Skeletal muscle tissue (tissue), 4 donors: Measurements from ENCODE around the gene TMEM255B. TPM values are rescaled to one million over a fixed set of nuclear protein-coding genes. Genes with fewer than 3 reads are reported as not detected.

Experiments
- H3K27ac ChIP-seq: one replicate; pipeline ENCODE4 v1.7.0; 2013; ENCODE audit warnings: mild to moderate bottlenecking, low read depth, low read length, inconsistent platforms
- H3K27me3 ChIP-seq, 3 donors: one replicate each; pipeline ENCODE4 v1.7.0; 2013; ENCODE audit warnings: low read length in 3 of 3; ENCODE audit not compliant: control insufficient read depth in 3 of 3, insufficient read depth in 3 of 3
- H3K36me3 ChIP-seq, 3 donors: one replicate each; pipeline ENCODE4 v1.7.0; 2013; ENCODE audit warnings: low read length in 3 of 3; ENCODE audit not compliant: control insufficient read depth in 3 of 3, insufficient read depth in 3 of 3
- H3K4me1 ChIP-seq, 3 donors: one replicate each; pipeline ENCODE4 v1.7.0; 2013; ENCODE audit warnings: low read length in 3 of 3, mild to moderate bottlenecking in 3 of 3; ENCODE audit not compliant: control insufficient read depth in 3 of 3, insufficient read depth in 3 of 3
- H3K4me3 ChIP-seq, 3 donors: one replicate each; pipeline ENCODE4 v1.7.0; 2013; ENCODE audit warnings: low read length in 3 of 3
- H3K9ac ChIP-seq, 3 donors: one replicate each; pipeline ENCODE4 v1.7.0; 2013; ENCODE audit warnings: low read length in 3 of 3, mild to moderate bottlenecking in 3 of 3, moderate library complexity in 2 of 3, low read depth in 1 of 3
- H3K9me3 ChIP-seq, 3 donors: one replicate each; pipeline ENCODE4 v1.7.0; 2013; ENCODE audit warnings: low read length in 3 of 3; ENCODE audit not compliant: control insufficient read depth in 3 of 3
- total RNA-seq: library from RNA; depleted of rRNA; stranded (reverse); fragments of >200 nt; gene quantifications from one replicate; pipeline ENCODE4 v1.2.3, GENCODE V29; 2014
- donor health status: Osteomylitis.

The TMEM255B gene
- total RNA-seq, 1 donor from 2014 or later: 2.6 TPM

DNA sequence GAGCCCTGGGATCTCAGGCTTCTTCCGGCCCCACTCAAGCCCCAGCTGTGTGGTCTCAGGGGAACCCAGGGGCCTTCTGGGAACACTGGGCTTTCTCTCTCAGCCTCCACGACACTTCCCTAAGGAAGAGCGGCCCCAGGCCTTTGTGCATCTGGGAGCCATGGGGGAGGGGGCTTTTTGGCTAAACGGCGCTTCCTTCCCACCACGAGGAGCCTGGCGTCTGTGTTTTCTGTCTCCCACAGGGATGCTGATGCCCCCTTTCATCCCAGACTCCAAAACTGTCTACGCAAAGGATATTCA is 24.2 kb upstream of the TMEM255B start:
- Histone ChIP-seq H3K9ac (no peak overlapping the region), H3K27me3 (peaks cover 20 to 42% (median 36%) of the 10 kb centered on the region in 3 donors), H3K4me1 (peaks cover 0 to 3% (median under 1%) of the 10 kb centered on the region in 3 donors), H3K9me3 (peaks cover 0 to 4% (median 0%) of the 10 kb centered on the region in 3 donors), H3K36me3 (no peaks in the 10 kb centered on the region), H3K4me3 (no peak overlapping the region), H3K27ac (no peak overlapping the region)

GRCh38 chr13:113735194-113735593 is 23.8 kb upstream of the TMEM255B start:
- Histone ChIP-seq H3K4me1 (peaks cover 0 to 2% (median 0%) of the 10 kb centered on the region in 3 donors), H3K4me3 (no peak overlapping the region), H3K27me3 (peaks cover 18 to 41% (median 38%) of the 10 kb centered on the region in 3 donors), H3K27ac (no peak overlapping the region), H3K36me3 (no peaks in the 10 kb centered on the region), H3K9me3 (peaks cover 0 to 4% (median 0%) of the 10 kb centered on the region in 3 donors), H3K9ac (no peak overlapping the region)

DNA sequence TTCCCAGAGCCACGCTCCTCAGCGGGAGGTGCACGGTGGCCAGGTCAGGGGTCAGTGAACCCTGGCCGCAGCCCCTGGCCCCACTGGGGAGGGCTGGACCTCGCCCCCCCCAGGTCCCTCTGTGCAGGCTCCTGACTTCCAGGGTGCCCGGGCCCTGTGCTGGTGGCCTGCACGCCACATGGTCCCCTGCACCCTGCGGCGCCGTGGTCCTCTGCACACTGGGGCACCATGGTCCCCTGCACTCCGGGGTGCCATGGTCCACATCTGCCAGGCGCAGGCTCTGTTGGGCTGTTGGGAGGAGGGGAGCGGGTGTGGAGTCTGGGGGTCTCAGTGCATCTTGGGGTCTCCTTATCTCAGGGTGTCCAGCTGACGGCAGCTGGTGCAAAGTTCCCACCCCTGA is 23.3 kb upstream of the TMEM255B start:
- no peak overlapping the region for H3K27ac ChIP-seq

GRCh38 chr13:113736258-113736731 is 22.7 kb upstream of the TMEM255B start:
- no peak overlapping the region for H3K27ac ChIP-seq
- no peak overlapping the region for H3K9ac ChIP-seq
- peaks cover 7 to 37% (median 27%) of the 10 kb centered on the region in 3 donors for H3K27me3 ChIP-seq
- H3K9me3 ChIP-seq: peaks cover 0 to 4% (median 0%) of the 10 kb centered on the region in 3 donors
- H3K36me3 ChIP-seq: no peaks in the 10 kb centered on the region
- peaks cover 0 to 2% (median 0%) of the 10 kb centered on the region in 3 donors for H3K4me1 ChIP-seq
- no peak overlapping the region for H3K4me3 ChIP-seq

More for the DNA sequence above, 23.3 kb upstream of the TMEM255B start:
- H3K9me3 ChIP-seq: peaks cover 0 to 4% (median 0%) of the 10 kb centered on the region in 3 donors
- H3K27me3 ChIP-seq: peaks cover 13 to 40% (median 33%) of the 10 kb centered on the region in 3 donors
- no peaks in the 10 kb centered on the region for H3K36me3 ChIP-seq
- H3K9ac ChIP-seq: no peak overlapping the region
- peaks cover 0 to 2% (median 0%) of the 10 kb centered on the region in 3 donors for H3K4me1 ChIP-seq
- H3K4me3 ChIP-seq: no peak overlapping the region

- Histone ChIP-seq H3K27ac (no peak overlapping the region), H3K9me3 (peaks cover 0 to 4% (median 0%) of the 10 kb centered on the region in 3 donors), H3K36me3 (no peaks in the 10 kb centered on the region), H3K9ac (no peak overlapping the region), H3K4me1 (peaks cover 4 to 13% (median 8%) of the 10 kb centered on the region in 3 donors), H3K27me3 (peaks cover 11 to 31% (median 26%) of the 10 kb centered on the region in 3 donors), H3K4me3 (no peak overlapping the region)
Measured at GRCh38 chr13:113737803-113738202, 21.2 kb upstream of the TMEM255B start.

DNA sequence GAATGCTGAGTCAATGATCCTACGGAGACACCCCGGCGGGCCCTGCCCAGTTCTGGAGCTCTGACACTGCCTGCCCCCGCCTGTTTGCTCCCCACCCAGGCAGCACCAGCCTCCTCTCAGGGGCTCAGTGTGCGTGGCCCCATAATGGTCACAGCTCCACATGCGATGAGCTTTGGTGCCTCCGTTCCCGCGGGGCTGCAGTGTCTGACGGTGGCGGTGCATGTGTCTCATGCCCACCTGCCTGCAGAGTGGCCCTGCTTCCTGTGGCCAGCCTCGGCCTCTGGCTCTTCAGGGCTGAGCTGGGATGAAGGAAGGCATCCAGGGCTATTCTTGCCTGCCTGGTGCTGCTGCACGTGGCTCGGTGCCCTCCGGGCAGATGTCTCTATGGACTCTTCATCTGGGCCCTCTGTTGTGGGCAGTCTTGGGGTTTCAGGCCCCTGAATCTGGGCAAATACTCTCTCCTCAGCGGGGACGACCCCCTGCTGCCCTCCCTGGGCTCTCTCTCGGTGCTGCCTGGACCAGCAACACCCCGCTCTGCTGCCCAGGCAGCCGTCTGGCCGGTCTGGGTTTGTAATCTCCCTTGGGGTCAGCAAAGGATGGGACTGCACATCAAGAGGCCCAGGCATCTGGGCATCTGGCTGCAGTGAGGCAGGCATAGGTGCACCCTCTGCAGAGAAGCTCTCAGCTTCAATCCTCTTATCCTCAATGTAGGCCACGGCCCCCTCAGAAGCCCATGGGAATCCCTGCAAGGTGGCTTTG is 19.3 kb upstream of the TMEM255B start:
- H3K36me3 ChIP-seq: no peaks in the 10 kb centered on the region
- peaks cover 16 to 37% (median 37%) of the 10 kb centered on the region in 3 donors for H3K27me3 ChIP-seq
- H3K9me3 ChIP-seq: no peaks in the 10 kb centered on the region
- H3K4me3 ChIP-seq: no peak overlapping the region
- no peak overlapping the region for H3K27ac ChIP-seq
- H3K4me1 ChIP-seq: peaks cover 4 to 14% (median 8%) of the 10 kb centered on the region in 3 donors
- H3K9ac ChIP-seq: no peak overlapping the region

- Histone ChIP-seq H3K27me3 (peaks cover 16 to 37% (median 37%) of the 10 kb centered on the region in 3 donors), H3K4me1 (peaks cover 4 to 14% (median 8%) of the 10 kb centered on the region in 3 donors)
Measured at GRCh38 chr13:113740286-113740556, 18.8 kb upstream of the TMEM255B start.

DNA sequence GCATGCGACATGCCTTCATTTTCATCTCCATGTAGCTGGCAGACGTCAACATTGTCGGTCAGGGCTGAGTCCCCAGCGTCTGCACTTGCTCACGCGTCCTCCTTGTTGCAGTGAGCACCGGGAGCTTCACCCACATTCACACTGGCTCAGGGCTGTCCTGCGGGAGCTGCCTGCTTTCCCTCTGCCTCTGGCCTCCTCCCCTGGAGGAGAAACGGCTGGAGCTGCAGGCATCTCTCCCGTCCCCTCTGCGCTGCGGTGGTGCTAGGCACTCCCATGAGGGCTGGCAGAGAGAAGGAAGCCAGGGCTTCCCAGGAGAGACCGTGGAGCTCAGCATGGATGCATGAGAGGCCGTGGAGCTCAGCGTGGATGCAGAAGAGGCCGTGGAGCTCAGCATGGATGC is 18.4 kb upstream of the TMEM255B start:
- H3K27ac ChIP-seq: no peak overlapping the region
- H3K36me3 ChIP-seq: no peaks in the 10 kb centered on the region
- H3K9me3 ChIP-seq: no peaks in the 10 kb centered on the region
- H3K9ac ChIP-seq: no peak overlapping the region
- peaks cover 16 to 37% (median 35%) of the 10 kb centered on the region in 3 donors for H3K27me3 ChIP-seq
- H3K4me3 ChIP-seq: no peak overlapping the region
- H3K4me1 ChIP-seq: peaks cover 4 to 14% (median 8%) of the 10 kb centered on the region in 3 donors

More at GRCh38 chr13:113740286-113740556, 18.8 kb upstream of the TMEM255B start:
- Histone ChIP-seq H3K9me3 (no peaks in the 10 kb centered on the region), H3K36me3 (no peaks in the 10 kb centered on the region), H3K27ac (no peak overlapping the region), H3K4me3 (no peak overlapping the region), H3K9ac (no peak overlapping the region)

GRCh38 chr13:113741191-113741668 is 17.8 kb upstream of the TMEM255B start:
- Histone ChIP-seq H3K9ac (no peak overlapping the region), H3K9me3 (no peaks in the 10 kb centered on the region), H3K4me1 (peaks cover 4 to 11% (median 8%) of the 10 kb centered on the region in 3 donors), H3K4me3 (no peak overlapping the region), H3K27me3 (peaks cover 16 to 34% (median 30%) of the 10 kb centered on the region in 3 donors), H3K36me3 (no peaks in the 10 kb centered on the region), H3K27ac (no peak overlapping the region)

DNA sequence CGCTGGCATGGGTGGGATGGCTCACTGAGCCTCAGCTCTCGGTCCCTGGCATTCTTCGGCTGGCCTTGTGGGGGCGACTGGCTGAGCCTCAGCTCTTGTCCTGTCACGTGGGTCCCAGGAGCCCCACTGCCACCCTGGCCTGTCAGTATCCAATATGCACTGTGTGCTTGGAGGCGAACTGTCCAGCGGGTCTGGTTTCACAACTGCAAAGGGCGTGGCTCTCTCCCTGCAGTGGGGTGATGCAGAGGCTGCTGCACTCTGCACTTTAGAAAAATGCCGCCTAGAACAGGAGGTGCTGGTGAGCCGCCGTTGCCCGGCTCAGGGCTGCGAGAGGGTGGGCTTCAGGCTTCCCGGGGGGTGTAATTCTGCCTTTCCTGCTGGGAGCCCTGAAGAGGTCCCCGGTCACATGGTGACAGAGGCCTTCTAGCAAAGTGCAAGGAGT is 17.0 kb upstream of the TMEM255B start:
- Histone ChIP-seq H3K9me3 (no peaks in the 10 kb centered on the region), H3K27ac (no peak overlapping the region), H3K9ac (no peak overlapping the region), H3K4me1 (peaks cover 4 to 11% (median 8%) of the 10 kb centered on the region in 3 donors), H3K27me3 (peaks cover 16 to 26% (median 24%) of the 10 kb centered on the region in 3 donors), H3K4me3 (no peak overlapping the region), H3K36me3 (no peaks in the 10 kb centered on the region)
